Measurements from ENCODE around the gene ADRA1B.

ADRA1B gene

DNA sequence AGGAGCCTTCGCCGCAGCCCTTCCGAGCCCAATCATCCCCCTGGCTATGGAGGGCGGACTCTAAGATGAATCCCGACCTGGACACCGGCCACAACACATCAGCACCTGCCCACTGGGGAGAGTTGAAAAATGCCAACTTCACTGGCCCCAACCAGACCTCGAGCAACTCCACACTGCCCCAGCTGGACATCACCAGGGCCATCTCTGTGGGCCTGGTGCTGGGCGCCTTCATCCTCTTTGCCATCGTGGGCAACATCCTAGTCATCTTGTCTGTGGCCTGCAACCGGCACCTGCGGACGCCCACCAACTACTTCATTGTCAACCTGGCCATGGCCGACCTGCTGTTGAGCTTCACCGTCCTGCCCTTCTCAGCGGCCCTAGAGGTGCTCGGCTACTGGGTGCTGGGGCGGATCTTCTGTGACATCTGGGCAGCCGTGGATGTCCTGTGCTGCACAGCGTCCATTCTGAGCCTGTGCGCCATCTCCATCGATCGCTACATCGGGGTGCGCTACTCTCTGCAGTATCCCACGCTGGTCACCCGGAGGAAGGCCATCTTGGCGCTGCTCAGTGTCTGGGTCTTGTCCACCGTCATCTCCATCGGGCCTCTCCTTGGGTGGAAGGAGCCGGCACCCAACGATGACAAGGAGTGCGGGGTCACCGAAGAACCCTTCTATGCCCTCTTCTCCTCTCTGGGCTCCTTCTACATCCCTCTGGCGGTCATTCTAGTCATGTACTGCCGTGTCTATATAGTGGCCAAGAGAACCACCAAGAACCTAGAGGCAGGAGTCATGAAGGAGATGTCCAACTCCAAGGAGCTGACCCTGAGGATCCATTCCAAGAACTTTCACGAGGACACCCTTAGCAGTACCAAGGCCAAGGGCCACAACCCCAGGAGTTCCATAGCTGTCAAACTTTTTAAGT lies 819 bp downstream of the ADRA1B start:
- no peak for TF ChIP-seq CTCF (IDR thresholded peaks at IDR 0.05)

GRCh38 chr5:159917994-159918393 lies 1.7 kb downstream of the ADRA1B start:
- no peak for TF ChIP-seq CTCF (IDR thresholded peaks at IDR 0.05)

- no peak for TF ChIP-seq CTCF (IDR thresholded peaks at IDR 0.05)
Observed at GRCh38 chr5:159921721-159922120, 5.4 kb downstream of the ADRA1B start.

GRCh38 chr5:159923008-159923407 lies 6.7 kb downstream of the ADRA1B start:
- no peak for TF ChIP-seq CTCF (IDR thresholded peaks at IDR 0.05)

DNA sequence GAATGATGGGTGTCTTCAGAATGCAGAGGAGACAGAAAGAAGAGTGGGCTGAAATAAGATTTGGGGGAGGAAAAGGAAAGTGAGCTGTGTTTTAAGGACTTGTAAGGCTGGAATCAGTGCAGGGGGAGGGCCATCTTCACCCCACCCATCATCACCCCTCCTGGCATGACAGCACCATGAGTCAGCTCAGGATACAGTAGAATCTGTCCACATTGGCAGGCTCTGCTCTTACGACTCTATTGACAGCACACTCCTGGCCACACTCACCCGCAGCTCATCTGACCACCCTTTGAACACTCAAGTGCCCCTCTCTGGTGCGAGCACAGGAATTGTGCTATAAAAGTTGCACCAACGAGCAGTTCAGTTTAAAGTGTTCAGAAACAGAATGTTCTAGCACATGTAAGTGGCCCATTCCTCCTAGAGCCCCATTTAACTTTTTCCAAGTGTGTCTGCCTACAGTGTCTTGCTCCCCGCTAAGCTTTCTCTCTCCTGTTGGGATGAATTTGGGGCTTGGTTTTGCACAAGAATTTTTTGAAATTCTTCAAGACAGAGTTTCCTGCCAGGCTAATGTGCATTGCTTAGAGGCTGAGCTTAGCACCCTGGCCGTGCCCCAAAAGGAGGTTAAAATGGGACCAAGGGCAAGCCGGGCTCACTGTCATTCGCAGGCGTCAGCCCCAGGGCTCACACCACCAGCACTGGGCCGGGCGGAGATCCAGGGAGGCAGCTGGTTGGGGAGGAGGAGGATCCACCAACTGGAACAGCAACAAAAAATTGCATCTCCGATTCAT lies 12.0 kb downstream of the ADRA1B start:
- no peak for TF ChIP-seq CTCF (IDR thresholded peaks at IDR 0.05)

DNA sequence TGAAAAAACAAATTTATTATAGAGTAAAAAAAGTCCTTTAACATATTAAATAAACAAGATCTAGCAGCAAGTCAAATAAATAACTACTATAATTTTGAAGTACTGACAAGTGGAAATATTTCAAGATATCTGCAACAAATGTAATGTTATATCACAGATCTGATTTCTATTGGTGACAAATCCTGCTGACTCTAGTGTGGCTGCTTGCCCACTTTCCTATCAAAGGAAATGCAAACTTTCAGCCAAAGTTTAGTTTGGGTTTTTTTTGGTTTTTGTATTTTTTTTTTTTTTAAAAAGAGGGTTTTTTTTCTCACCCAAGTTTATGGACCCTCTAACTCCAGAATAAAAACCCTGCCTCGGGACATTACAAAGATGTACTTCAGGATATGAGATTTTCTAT lies 12.9 kb downstream of the ADRA1B start:
- TF ChIP-seq CTCF (IDR thresholded peaks at IDR 0.05) = no peak

- no peak for TF ChIP-seq CTCF (IDR thresholded peaks at IDR 0.05)
Observed at GRCh38 chr5:159933531-159934485, 17.5 kb downstream of the ADRA1B start.

Measured in LNCAP (cell line).